ENCODE results near the gene IL36B.

IL36B gene

GRCh38 chr2:113075600-113075999 lies 22.9 kb upstream of the IL36B start:
- no peak for DNase-seq

- DNase-seq, result no peak
These were observed 22.4 kb upstream of the IL36B start for GRCh38 chr2:113075030-113075429.

- no peak for DNase-seq
These were observed 20.7 kb upstream of the IL36B start for GRCh38 chr2:113073325-113073834.

GRCh38 chr2:113072584-113072983 lies 19.9 kb upstream of the IL36B start:
- DNase-seq, result no peak

- no peak for DNase-seq
These were observed 17.9 kb upstream of the IL36B start for GRCh38 chr2:113070606-113070975.

GRCh38 chr2:113069676-113070605 lies 17.3 kb upstream of the IL36B start:
- peak; percentile 44 for DNase-seq

GRCh38 chr2:113068706-113069485 lies 16.2 kb upstream of the IL36B start:
- peak; percentile 61 for DNase-seq

GRCh38 chr2:113068249-113068648 lies 15.6 kb upstream of the IL36B start:
- no peak for DNase-seq

- no peak for DNase-seq
These were observed 15.0 kb upstream of the IL36B start, which contains the start of gene IL1F10 for GRCh38 chr2:113067681-113068080. Gene IL1F10 (plus strand): TSS chr2:113067970. CDS start chr2:113072739, 4,769 bp downstream.

- DNase-seq, result no peak
These were observed 12.2 kb upstream of the IL36B start for GRCh38 chr2:113064898-113065297.

- DNase-seq, result no peak
These were observed 11.6 kb upstream of the IL36B start for GRCh38 chr2:113064281-113064680.

GRCh38 chr2:113061896-113062770 lies 9.5 kb upstream of the IL36B start:
- no peak for DNase-seq

- no peak for DNase-seq
These were observed 8.6 kb upstream of the IL36B start for GRCh38 chr2:113061241-113061640.

- no peak for DNase-seq
These were observed 8.1 kb upstream of the IL36B start for GRCh38 chr2:113060796-113061195.

- DNase-seq, result no peak
These were observed 7.7 kb upstream of the IL36B start for GRCh38 chr2:113060396-113060795.

GRCh38 chr2:113058998-113059960 lies 6.6 kb upstream of the IL36B start, which contains the start of gene IL36RN:
Gene IL36RN (plus strand): TSS chr2:113059198. CDS start chr2:113059439, 241 bp downstream.
- DNase-seq, result no peak

GRCh38 chr2:113058411-113058994 lies 5.8 kb upstream of the IL36B start:
- no peak for DNase-seq

GRCh38 chr2:113057117-113057516 lies 4.5 kb upstream of the IL36B start:
- no peak for DNase-seq

- no peak for DNase-seq
These were observed 3.9 kb upstream of the IL36B start for GRCh38 chr2:113056521-113056920.

- DNase-seq, result no peak
These were observed 1.4 kb upstream of the IL36B start for GRCh38 chr2:113054066-113054465.

- DNase-seq, result no peak
These were observed 999 bp upstream of the IL36B start for GRCh38 chr2:113053666-113054065.

Measured in fibroblast of skin of back (primary cell).